GM21447 (cell line): ENCODE measurements around the gene CREB3L2.
A peak's percentile ranks its signal among the peaks of the same experiment; 100 is the strongest.
"Not testable (repeated sequence)": the region's sequence is repeated elsewhere in the genome, so short reads cannot be mapped to it uniquely, and the experiment has no call there.

Experiments
- ATAC-seq: cut with Tn5 transposase; IDR thresholded peaks from one replicate; pipeline ENCODE4 v1.9.1; 2021; ENCODE audit not compliant: unreplicated experiment

Gene CREB3L2

DNA sequence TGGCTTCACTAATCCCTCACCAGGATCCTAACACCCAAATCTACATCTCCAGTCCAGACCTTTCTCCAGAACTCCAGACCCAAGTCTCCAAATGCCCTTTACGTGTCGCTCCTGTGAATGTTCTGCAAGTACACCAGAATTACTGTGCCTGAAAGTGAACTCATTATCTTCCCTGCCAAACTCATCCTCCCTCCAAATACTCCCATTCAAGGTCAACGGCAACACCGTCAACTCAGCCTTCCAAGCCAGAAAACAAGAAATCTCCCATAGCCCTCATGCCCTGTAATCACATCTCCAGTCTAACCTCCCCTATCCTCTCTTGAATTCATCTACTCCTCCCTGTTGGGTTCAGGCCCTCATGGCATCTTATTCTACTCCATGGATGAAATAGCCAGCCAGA lies 12.3 kb downstream of the CREB3L2 start:
- ATAC-seq = no peak

DNA sequence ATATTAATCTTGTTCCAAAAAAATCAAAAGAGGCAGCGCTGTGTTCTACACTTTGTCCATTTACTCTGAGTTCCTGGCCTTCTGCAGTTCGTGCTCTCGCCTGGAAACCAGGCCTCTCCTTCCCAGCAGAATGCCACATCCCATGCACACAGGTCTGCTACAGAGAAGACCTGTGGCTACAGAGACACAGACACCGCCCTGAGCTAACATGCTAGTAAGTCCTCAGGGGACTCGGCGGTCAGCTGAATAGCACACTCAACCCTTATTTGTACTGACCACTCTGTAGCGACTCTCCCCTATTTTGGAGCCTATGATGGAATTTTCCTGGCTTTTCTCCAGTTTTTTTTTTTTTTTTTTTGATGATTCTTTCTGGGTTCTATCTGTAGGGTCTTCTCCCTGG lies 12.8 kb downstream of the CREB3L2 start:
- no peak for ATAC-seq

DNA sequence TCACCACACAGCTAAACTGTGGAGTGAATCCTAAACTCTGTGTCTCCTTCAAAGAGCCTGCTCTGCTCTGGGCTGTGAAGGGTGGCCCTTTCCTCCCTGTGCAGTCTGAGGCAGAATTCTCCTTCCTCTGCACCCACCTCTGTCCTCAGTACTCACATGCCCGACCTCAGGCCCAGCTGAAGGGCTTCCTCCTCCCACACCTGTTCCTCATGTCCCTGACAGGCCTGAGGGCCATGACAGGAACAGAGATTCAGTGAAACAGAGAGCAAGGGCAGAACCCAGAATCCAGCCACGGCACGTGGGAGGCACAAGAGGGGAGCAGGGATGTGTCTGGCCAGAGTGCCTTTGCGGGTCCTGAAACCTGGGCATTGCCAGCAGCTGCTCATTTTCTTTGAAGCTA lies 13.9 kb downstream of the CREB3L2 start:
- peak; percentile 69 for ATAC-seq

DNA sequence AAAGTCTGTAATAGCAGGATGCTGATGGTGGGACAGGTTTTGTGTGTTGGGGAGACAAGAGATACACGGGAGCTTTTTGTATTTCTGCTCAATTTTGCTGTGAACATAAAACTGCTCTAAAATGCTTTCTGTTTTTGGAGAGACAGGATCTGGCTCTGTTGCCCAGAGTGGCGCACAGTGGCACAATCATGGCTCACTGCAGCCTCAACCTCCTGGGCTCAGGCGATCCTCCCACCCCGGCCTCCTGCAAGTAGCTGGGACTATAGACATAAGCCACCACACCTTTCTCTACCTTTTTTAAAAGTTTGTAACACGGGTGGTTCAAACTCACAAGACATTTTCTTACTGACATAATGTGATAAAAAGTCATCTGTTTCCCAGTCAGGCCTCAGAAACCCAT lies 14.3 kb downstream of the CREB3L2 start:
- ATAC-seq = no peak

DNA sequence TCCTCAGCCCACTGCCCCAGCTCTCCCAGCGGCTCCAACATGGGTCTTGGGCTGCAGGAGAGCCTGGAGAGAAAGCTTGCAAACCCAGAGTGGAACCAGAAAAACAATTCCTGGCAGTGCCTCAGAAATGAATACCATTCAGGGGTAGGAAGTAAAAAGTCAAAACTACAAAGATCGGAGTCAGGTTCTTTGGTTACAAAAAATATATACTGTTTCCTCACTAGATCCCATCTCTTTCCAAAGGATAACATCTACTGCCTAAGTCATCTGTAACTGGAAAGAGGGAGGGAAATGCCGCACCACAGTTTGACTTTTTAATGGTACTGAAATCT lies 14.9 kb downstream of the CREB3L2 start:
- ATAC-seq = no peak

DNA sequence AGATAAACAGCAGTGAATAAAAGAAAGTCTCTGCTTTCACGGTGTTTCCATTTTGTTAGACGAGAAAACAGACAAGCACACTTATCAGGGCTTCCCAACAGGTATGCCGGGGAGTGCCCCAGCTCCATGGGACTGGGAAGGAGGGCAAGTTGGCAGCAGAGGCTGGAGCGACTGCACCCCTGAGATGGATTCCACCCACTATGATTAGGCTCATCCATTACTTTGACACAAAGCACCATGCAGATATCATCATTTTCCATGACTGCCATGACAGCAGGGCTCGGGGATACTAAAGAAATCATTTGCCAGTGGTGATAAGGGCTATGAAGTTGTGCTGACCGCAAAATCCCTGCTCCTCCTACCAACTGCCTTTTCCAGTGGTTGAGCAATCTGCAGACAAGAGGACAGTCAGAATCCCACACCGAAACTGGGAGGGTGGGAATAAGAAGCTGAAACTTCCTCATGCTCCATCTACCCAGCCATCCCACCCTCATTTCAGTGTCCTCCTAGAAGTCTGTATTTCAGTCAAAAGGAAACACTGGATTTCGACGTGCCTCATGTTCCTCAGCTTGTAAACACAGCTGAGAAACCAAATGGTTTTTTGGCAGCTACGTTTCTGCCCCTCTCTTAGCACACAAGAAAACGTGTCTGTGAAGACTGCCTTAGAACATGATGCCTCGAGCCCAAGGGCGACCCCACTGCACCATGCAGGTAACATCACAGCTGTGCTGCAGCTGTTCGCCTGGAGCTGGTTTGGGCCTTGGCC lies 15.5 kb downstream of the CREB3L2 start:
- ATAC-seq = no peak

DNA sequence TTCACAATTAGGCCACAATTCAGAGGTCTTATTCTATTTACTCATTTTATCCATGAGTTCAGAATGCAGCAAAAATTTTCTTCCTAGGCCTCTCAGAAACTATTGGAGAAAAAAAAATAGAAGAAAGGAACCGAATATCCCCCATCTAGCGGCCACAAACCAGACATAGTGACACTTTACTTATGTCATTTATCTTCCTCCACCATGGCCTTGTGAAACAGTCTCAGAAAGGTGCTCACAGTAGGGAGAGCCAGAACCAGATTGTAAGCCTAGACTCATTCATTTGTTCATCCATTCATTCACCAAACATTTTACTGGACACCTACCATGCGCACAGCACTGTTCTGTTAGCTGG lies 16.0 kb downstream of the CREB3L2 start:
- ATAC-seq = peak; percentile 44

DNA sequence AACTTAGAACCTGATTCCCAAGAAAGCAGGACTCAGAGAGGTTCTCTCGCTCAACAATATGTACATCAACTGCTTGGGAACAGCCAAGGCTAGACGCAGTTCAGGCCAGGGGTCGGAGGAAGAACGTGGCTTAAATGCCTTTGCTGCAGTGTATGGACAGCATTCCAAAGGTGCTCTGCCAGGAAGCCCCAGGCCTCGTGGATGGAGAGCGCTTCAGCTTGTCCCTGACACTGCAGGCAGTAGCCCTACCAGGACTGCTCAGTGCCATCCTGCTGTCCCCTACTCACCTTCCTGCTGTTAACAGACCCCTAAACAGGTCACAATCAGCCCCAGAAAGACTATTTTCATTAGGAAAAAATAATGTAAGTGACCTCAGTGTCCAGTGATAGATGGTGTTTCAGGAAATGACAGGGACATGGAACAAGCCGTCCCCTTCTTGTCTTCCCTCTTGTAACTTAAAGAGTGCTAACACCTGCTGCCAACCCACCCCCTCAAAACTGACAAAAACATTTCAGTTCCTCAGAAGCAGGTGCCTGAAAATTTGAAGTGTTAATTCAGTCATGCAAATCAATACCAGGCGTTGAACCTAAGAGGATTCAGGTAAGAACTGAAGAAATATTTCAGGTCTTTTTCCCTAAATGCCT lies 16.5 kb downstream of the CREB3L2 start:
- ATAC-seq = peak; percentile 48

DNA sequence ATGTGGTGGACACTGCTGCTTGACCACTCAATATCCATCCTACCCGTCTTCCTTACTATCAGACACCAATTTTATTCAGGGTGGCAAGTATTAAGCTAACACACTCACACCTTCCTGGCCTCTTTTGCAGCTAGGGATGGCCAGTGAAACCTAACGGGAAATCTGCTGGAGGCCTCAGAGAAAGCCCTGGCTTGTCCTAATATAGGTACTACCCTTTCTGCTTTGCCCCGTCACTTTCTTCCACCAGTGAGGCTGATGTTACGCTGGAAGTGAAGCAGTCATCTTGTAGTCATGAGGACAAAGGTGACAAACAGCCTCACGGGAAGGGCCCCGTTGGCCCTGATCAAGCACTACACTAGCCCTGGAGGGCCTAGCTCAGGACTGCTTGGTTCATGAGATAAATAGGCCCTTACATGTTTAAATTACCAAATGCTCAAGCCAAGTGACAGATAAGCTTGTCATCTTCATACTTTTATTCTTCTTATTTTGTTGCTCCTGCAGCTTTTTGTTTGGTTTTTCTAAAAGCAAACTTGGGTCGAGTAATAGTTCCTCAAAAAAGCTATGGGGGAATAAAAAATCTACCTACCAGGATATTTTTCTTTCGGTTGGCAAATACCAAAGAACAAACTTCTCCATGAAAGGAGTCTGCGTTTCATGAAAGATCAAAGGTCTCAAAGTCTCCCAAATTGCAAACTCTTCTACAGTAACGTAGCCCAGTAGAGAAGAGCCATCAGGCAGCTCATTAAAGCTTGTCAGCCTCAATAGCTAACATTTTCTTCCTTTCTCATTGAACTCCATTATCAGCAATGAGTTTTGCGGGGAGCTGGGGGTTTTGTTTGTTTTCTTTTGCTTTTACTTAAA lies 17.5 kb downstream of the CREB3L2 start:
- ATAC-seq = no peak

DNA sequence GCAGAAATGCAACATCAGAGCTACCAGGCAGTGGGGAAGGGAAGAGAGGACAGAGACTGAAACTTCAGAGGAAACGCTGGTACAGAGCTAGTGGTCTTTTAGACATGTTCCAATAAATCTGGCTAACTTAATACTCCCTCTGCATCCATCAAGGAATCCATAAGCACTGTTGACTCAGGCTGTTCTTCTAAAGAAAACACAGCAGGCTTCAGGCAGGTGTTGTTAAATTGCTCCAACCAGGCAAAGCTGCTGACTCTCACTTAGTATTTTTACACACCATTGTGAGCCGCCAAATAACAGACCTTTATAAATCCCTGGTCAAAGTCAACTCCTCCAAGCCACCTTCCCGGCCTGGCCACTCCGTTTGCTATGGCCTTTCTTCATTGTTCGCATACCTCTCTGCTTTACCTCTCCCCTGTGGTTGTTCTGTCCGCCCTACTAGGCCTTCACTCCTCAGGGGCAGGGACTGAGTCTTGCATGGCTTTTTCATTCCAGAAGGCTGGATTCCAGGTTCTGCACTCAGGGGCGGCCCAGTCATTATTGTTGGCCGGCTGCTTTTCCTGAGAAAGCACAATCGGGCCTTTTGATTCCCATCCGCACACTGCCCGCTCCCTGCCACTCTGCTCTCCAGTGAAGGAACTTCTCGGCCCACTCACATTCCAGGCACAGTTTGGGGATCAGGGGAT lies 18.4 kb downstream of the CREB3L2 start:
- ATAC-seq = no peak

DNA sequence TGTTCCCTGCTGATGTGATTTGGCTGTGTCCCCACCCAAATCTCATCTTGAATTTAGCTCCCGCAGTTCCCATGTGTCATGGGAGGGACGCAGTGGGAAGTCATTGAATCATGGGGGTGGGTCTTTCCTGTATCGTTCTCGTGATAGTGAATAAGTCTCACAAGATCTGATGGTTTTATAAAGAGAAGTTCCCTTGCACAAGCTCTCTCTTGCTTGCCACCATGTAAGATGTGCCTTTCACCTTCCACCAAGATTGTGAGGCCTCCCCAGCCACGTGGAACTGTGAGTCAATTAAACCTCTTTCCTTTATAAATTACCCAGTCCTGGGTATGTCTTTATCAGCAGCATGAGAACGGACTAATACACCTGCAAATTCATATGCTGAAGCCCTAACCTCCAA lies 19.5 kb downstream of the CREB3L2 start:
- ATAC-seq = not testable (repeated sequence)

DNA sequence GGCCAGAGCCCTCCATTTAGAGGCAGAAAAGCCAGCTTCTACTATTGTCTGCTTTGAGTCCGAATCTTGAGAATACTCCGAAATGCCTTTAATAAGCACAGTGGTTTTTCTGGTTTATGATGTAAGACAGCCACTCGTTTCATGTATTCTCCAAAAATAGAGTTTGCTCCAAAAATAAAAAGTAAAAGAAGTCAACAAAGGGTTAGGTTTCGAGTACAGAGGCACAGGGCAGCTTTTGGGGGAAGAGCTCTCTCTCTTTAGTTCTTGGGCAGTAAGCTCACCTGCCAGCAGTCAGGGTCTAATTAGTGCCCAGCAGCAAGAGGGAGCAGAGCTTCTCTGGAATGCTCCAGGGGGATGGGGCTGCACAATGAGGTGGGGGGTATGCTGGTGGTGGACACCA lies 20.2 kb downstream of the CREB3L2 start:
- peak; percentile 53 for ATAC-seq

DNA sequence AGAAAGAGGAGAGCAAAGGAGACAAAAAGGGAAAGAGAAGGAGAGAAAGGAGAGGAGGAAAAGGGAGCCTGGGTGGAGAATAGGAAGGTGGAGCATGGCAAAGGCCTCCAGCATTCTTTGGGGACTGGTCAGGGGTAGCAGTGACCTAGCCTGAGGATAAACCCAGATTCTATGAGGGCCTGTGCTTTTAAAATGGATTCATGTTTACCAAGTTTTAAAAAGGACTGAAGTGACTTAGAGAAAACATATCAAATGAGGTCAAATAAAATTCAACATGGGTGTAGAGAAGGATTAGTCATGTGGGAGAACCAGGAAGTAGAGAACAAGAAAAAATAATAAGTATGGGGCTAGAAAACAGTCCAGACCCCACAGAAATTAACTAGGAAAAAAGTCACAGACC lies 20.7 kb downstream of the CREB3L2 start:
- no peak for ATAC-seq

DNA sequence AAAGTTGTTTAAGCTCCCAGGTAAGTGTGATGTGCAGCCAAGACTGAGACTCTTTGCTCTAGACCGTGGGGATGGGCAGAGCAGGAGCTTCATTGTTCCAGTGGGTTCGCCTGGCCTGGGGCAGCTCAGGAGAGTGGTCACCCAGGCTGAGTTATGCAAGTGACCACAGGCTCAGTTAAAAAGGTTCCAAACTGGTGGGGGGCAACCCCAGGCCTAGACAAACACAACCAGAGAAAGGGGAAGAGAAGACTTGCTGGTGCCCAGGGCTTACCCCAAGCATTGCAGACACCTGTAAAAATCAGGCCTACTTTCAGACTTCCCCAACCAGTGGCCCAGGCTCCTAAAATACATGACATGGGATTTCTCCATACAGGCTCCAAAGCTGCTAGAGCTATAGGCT lies 21.6 kb downstream of the CREB3L2 start:
- ATAC-seq = no peak

DNA sequence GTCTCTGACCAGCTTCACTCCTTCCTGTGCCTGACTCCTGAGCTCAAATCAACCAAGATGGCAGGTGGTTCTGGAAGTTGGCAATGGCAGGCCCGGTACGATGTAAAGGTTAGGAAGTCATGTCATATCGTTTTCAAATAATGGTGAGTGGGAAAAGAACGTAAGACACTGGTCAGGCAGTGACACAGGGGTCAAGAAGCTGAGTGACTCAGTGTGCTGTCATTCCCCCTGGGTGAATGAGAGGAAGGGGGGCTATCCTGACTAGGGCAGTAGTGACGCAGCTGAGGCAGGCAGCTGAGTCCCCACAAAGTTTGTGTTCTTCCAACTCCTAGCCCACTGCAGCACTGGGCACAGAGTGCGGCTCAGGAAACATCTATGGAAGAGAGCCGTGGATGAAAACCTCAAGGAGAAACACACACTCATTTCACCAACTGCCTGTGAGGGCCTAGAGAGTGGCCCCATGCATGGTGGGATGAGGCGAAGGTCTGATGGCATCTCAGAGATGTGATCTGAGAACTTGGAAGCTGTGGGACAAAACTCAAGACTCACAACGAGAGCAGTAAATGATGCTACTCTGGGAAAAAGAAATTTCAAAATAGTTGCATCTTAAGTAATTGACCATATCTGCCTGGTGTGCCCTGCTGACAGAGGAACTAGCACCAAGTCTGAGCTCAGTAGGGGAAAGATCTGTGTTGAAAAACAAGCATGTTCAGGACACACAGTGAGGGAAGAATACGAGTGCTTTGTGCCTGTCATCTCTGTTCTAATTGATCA lies 23.2 kb downstream of the CREB3L2 start:
- ATAC-seq = no peak

DNA sequence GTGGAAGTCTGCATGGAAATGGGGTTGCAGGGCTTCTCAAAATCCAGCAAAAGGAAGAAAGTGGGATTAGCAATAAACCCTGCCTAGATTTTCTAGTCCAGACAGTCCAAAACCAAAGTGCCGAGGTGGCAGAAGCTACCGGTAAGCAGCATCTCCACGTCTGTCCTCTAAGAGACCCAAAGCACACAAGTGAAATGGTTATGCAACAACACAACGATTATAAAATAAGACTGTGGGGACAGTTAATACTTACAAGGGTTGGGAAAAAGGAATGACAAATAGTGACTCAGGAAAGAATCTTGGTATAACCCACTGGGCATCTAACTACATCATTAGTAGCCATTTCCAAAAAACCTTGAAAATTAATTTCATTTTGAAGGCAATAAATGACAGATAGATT lies 24.7 kb downstream of the CREB3L2 start:
- ATAC-seq = no peak

DNA sequence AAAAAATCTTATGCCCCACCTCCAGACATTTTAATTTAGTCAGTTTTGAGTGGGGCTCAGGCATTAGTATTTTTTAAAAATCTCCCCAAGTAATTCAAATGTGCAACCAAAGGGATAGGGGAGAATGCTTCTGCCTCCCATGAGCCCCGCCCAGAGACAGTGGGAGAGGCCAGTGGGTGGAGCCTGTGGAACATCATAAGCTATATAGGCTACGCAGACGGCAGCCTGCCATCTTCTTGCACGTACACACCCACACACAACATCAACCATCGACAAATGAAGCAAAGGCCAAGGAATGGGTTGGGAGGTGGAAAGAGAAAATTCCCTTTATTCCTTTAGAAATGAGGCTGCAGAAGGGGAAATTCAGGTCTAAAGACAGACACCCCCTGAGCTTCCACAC lies 25.2 kb downstream of the CREB3L2 start:
- ATAC-seq = no peak

DNA sequence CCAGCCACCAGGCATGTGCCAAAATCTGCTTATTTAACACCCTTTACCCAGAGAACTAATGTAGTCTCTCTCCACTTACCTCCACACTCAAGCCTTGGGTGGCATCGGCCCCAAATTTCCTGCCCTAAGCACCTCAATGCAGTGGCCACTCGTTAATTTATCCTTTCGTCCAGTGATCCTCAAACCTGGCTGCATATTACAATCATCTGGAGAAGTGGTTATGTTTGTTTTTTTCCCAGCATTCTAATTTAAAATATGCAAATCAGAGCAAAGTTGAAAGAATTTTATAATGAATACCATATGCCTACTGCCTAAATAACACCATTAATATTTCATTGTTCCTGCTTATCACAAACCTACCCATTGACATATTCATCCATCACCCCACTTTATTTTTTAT lies 25.7 kb downstream of the CREB3L2 start:
- no peak for ATAC-seq

DNA sequence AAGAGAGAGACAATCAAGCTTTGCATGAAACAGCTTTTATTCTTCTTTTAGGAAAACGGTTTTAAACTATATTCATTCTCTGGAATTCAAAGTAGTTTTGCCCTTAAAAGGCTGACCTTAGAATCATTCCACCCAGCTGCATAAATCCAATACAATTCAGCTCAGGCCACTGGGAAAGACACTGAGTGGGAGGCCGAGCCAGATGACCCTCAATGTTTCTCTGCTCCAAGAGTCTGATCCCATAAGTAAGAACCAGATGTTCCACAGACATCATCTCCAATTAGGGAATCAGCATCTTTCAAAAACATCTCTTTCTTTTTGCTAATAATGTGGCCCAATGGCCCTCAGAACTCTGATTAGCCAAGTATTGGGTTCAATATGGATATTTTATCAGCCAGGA lies 26.1 kb downstream of the CREB3L2 start:
- no peak for ATAC-seq

DNA sequence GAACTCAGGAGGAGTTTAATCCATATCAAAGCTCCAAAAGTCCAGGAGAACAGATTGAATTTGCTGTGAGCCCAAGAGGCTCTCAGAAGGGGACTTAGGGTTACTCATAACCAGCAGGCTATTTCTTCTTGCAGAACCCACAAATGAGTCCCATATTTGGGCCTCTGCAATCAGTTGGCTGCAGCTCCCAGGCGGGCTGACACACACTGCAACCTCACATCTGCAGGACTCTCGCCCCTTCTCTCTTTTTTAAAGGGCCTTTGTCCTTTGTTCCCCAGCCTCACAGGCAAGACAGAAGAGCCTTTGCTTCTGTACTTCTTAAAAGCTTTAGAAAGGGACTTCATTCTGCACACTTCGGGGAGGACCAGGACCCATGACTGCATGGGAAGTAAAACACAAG lies 26.7 kb downstream of the CREB3L2 start:
- ATAC-seq = peak; percentile 59

DNA sequence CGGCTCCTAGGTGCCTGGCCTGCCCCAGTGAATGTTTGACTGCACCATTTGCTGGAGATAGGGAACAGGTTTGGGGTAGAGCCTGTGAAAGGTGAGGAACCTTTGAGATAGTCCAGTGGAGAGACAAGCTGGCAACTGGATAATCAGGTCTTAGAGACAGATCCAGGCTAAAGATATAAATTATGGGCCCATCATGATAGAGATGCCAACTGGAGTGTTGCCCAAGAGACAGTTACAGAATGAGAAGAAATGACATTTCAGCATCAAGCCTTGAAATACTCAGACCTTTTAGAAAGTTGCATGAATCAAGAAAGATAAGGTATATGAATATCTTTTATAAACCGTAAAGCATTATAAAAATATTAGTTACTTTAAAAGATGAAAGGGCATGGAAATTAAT lies 27.1 kb downstream of the CREB3L2 start:
- ATAC-seq = no peak
